ENCODE data around the gene ADD1.

The ADD1 gene

DNA sequence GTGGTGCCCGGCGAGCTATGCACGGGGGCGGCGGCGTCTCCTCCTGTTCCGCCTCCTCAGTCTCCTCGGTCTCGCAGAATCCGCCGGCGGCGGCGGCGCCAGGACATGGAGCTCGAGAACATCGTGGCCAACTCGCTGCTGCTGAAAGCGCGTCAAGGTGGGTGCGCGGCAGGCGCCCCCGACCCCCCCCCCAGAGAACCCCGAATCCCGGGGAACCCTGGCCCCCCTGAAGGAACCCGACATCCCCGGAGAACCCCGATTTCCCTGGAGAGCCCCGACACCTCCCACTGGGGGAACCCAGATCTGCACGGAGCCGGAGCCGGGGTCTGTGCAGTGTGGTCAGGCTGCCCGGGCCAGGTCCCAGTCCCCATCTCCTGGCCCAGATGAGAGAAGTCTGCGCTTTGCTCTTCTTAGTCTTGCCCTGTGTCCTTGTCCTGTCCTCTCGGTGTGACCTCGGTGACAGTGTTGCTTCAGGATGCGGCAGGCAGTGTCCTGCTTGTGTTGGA is 120.4 kb downstream of the ADD1 start:
- DNase-seq (ENCODE audit: low read depth in 3 of 3) = no peak

DNA sequence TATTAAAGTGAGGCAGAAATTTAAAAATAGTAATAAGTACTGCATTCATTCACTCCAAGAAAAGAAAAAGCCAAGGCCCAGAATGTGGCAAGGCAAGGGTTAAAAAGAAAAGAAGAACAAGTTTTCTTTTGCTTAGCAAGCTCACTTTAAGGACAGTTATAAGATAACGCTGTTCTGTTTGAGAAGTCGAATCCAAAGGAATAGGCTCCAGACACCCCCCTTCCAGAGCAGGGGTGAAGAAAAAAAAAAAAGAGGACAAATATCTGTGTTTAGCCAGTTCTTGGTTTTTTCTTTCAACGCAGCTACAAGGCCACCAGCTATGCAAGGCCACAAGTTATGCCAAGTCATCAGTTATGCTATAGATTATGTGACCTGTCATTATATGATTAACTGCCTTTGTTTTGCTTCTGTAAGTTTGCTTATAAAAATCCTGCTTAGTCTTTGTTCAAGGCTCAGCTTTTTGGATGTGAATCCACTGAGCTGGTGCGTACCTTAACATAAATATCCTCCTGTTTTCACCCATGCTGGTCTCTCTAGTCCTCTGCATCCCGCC is 121.1 kb downstream of the ADD1 start:
- no peak for DNase-seq (ENCODE audit: low read depth in 3 of 3)

DNA sequence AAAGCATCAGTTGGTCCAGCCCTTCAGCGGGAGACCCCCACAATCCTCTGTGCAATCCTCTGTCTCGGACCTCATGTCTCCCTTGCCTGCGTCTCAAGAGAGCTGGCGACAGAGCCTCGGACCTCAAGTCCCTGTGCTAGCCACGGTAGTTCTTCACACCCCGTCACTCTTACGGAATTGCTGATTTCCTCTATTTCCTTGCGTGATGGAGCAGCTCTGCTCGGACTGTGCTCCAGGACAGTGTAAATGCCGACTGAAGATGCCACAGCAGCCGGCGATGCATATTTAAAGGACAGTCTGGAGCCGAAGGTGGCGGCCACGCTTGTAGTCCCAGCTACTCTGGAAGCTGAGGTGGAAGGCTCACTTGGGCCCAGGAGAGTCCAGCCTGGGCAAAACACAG is 121.6 kb downstream of the ADD1 start:
- DNase-seq (ENCODE audit: low read depth in 3 of 3) = no peak

DNA sequence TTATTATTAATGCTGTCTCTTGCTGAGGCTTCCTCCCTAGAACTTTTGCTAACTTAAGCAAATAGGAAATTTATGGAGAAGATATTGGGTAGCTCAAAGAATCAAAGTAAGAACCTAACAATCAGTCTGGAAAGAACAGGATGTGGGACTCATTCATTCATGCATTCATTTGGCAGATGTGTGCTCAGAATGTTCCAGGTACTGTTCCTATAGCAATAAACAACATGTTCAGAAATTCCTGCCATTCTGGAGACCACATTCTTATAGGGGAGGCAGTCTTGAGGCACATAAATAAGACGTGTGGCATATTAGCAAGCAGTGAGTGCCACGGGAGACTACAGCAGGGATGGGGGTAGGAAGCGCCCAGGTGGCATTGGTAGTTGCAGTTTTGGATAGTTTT is 124.7 kb downstream of the ADD1 start:
- DNase-seq (ENCODE audit: low read depth in 3 of 3) = no peak

DNA sequence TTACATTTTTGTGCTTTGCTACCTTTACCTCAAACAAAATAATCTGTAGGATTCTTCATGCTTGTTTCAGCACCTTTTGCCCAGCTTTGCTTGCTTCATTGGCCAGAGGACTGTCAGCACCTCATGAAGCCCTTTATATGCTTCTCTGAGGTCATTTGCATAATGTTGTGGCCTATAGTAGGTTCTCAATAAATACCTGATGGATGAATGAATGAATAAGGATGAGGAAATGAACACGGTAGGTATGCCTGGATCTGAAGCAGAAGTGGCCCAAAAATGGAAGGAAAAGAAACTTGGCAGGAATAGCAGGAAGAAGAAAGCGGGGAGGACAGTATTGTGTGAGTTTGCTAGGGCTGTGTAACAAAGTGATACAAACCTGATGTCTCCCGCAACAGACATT is 127.6 kb downstream of the ADD1 start:
- DNase-seq (ENCODE audit: low read depth in 3 of 3) = no peak

DNA sequence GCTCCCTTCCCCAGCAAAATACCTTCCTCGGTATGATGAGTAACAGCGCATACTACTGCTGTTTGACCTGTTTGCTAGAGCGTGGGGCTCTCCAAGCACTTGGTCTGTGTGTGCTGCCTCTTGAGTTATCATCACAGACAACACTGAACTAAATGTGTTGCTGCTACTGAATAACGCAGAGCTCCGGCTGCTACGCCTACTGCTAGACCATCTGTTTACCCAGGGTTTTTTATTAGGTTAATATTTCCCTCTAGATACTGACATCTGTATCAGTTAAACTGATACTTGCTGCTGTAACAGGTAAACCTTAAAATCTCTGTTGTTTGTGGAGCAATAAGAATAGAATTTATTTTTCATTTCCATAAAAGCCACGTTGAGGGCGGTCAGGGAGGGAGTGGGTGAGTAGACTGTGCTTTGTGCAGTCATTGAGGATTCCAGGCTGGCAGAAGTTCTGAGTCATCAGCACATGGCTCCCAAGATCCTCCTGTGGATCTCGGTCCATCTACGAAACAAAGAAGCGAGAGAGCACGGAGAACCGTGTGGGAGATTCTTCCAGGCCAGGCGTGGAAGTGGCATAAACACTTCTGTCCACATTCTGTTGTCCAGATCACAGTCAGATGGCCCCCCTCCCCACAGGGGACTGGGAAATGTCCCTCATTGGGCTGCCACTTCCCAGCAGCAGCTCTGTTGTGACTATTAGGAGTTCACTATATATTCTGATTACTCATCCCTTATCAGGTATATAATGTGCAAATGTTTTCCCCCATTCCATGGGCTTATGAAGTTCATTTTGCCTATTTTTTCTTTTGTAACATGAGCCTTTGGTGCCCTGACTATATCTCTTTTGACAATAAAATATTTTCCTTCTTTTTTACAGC is 133.8 kb downstream of the ADD1 start:
- no peak for DNase-seq (ENCODE audit: low read depth in 3 of 3)

All from stimulated activated CD4-positive, alpha-beta T cell treated with anti-CD3 and anti-CD28 coated beads, TNF-alpha, amount 100 ng/mL, for 4 hours (primary cell).